AG10803 (cell line): Measurements from ENCODE around the gene RAD51B.

Experiments used
- DNase-seq: peaks from one replicate; pipeline ENCODE4 v3.0.0; 2010; ENCODE audit warnings: low read depth
- H3K4me3 ChIP-seq: 2 replicates; pipeline ENCODE4 v1.5.1; 2011; ENCODE audit warnings: mild to moderate bottlenecking, low read length, control low read depth
- CTCF ChIP-seq: conservative IDR thresholded peaks from 2 replicates; pipeline ENCODE4 v1.5.1; 2011; ENCODE audit warnings: mild to moderate bottlenecking, low read length, control low read depth, inconsistent platforms

The RAD51B gene

GRCh38 chr14:68638141-68638999 lies 818.8 kb downstream of the RAD51B start:
- H3K4me3 ChIP-seq, result no peak overlapping the region
- no peak for DNase-seq
- no peak for TF ChIP-seq CTCF

GRCh38 chr14:68639000-68639757 lies 819.6 kb downstream of the RAD51B start:
- no peak for TF ChIP-seq CTCF
- DNase-seq, result no peak
- H3K4me3 ChIP-seq, result no peak overlapping the region

- no peak for TF ChIP-seq CTCF
- H3K4me3 ChIP-seq, result no peak overlapping the region
- DNase-seq, result no peak
These were observed 820.4 kb downstream of the RAD51B start for GRCh38 chr14:68639758-68640574.

GRCh38 chr14:68643673-68644072 lies 824.1 kb downstream of the RAD51B start:
- no peak for TF ChIP-seq CTCF
- H3K4me3 ChIP-seq, result no peak overlapping the region
- DNase-seq, result no peak

- H3K4me3 ChIP-seq, result no peak overlapping the region
- TF ChIP-seq CTCF, result no peak
- no peak for DNase-seq
These were observed 824.5 kb downstream of the RAD51B start for GRCh38 chr14:68644101-68644500.

GRCh38 chr14:68645371-68645770 lies 825.8 kb downstream of the RAD51B start:
- H3K4me3 ChIP-seq, result no peak overlapping the region
- TF ChIP-seq CTCF, result no peak
- no peak for DNase-seq
